Measurements from ENCODE around the gene SUSD2. TPM values are rescaled to one million over a fixed set of nuclear protein-coding genes. Genes with fewer than 3 reads are reported as not detected.

Gene SUSD2, protein sequence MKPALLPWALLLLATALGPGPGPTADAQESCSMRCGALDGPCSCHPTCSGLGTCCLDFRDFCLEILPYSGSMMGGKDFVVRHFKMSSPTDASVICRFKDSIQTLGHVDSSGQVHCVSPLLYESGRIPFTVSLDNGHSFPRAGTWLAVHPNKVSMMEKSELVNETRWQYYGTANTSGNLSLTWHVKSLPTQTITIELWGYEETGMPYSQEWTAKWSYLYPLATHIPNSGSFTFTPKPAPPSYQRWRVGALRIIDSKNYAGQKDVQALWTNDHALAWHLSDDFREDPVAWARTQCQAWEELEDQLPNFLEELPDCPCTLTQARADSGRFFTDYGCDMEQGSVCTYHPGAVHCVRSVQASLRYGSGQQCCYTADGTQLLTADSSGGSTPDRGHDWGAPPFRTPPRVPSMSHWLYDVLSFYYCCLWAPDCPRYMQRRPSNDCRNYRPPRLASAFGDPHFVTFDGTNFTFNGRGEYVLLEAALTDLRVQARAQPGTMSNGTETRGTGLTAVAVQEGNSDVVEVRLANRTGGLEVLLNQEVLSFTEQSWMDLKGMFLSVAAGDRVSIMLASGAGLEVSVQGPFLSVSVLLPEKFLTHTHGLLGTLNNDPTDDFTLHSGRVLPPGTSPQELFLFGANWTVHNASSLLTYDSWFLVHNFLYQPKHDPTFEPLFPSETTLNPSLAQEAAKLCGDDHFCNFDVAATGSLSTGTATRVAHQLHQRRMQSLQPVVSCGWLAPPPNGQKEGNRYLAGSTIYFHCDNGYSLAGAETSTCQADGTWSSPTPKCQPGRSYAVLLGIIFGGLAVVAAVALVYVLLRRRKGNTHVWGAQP
- total RNA-seq (2021; fragmentation: NEBNext Ultra II Directional; extraction: Animal tissue kit (Norgen Biotek cat#: 25700)) (1.5 and 2.0 TPM in 2 replicates), polyA plus RNA-seq (2011; rRNA removed) (4.8 and 5.5 TPM in 2 replicates), polyA minus RNA-seq (2011; rRNA and poly(A)+ RNA removed) (1.9 and 2.0 TPM in 2 replicates)
- polyA plus RNA-seq (2011; cell fraction: cytosol; rRNA removed) = 1.8 TPM
- 7.8 TPM for polyA plus RNA-seq (2011; cell fraction: nucleus; rRNA removed)
- polyA plus RNA-seq (2012, experiment 1 of 2) = 1.5 to 3.7 TPM (median 2.7 TPM) in 4 replicates
- polyA plus RNA-seq (2012, experiment 2 of 2) = 1.7 TPM
- 4.0 TPM for polyA plus RNA-seq (2013, experiment 1 of 2)
- 3.1 TPM for polyA plus RNA-seq (2013, experiment 2 of 2)
- 1.4 TPM for polyA minus RNA-seq (2011; cell fraction: cytosol; rRNA and poly(A)+ RNA removed)
- 2.1 TPM for polyA minus RNA-seq (2011; cell fraction: nucleus; rRNA and poly(A)+ RNA removed)
- long read RNA-seq, experiment 1 = 0 reads
- long read RNA-seq, experiment 2 = 0 reads

DNA sequence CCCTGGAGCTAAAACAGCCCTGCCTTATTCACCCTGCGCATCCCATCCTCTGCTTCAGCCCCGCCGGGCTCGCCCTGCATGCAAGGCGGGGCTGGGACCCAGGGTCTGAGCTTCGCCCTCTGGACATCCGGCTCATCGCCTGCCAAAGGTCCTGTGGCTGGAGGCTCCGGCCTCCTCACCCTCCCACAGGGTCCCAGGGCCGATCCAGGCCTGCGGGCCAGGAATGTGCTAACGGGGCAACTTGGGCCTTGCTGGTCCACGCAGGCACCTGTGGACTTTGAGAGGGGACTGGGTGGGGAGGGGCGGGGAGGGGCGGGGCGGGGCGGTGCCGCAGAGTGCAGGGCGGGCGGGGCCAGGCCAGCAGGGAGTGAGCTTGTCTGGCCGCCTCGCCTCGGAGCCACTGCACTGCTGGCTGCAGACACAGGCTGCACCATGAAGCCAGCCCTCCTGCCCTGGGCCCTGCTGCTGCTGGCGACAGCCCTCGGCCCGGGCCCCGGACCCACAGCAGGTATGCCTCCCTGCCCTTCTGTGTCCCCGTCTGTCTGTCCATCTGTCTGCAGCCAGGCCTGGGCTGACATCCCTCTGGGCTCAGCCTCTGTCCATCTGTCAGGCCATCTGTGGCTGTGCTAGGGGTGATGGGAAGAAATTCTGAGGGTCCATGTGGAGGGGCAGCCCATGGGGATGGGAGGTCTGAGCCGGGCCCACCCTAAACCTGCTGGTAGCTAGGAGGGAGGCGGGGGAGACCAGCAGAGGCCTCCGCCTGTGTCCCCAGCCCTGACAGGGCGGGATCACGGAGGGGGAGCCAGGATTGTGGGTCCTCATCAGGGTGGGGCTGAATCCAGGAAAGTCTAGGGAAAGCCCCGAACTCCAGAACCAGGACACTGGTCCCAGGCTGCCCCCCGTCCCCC, at the start of gene SUSD2:
SUSD2 (plus strand) TSS at position 400 of the 908 bp plus-strand sequence; CDS start at position 433, 33 bp downstream.
- CTCF ChIA-PET (ENCODE audit: partially characterized antibody) = interaction anchor here (0.8 to 19.1 kb wide), 8 partner anchors 9 to 85 kb away, joined by 3 to 301 read pairs (median 6); no protein-coding TSS in a partner anchor
- POLR2A ChIA-PET (ENCODE audit: partially characterized antibody) = interaction anchor here (1.2 to 2.0 kb wide), 5 partner anchors 24 to 287 kb away, joined by 3 to 5 read pairs (median 4); partner anchors contain the start of gene MIF
- Histone ChIP-seq H2AFZ (ENCODE audit: low read length) (no peak within 1 kb of the TSS), H3K9ac (replicated peaks in 1 of 4; ENCODE audit: extremely low read depth in 1 of 4, low read depth in 3 of 4, low read length in 3 of 4) (no peak within 1 kb of the TSS), H2BK5ac (ENCODE audit: low read depth, low read length) (no peak within 1 kb of the TSS), H3K27ac (ENCODE audit: low read depth, low read length) (no peak within 1 kb of the TSS), H3K9me3 (ENCODE audit: insufficient read depth in 2 of 2, low read depth in 1 of 2, low read length in 1 of 2) (no peaks in the 10 kb centered on the region), H2BK15ac (ENCODE audit: low read length) (no peak within 1 kb of the TSS), H4K5ac (ENCODE audit: insufficient read length, low read depth, low read length) (no peak within 1 kb of the TSS), H3K36me3 (ENCODE audit: control insufficient read depth in 2 of 4, insufficient read depth in 4 of 4, low read length in 3 of 4) (no peaks in the 10 kb centered on the region), H3K23ac (ENCODE audit: insufficient read length) (no peak within 1 kb of the TSS), H4K8ac (ENCODE audit: extremely low read depth, insufficient read depth, low read length) (peak within 1 kb of the TSS; percentile 79), H2BK12ac (ENCODE audit: low read depth, low read length) (peak within 1 kb of the TSS; percentile 68; the same call in 1 of the 2 replicates), H3K23me2 (ENCODE audit: low read depth, low read length) (no peaks in the 10 kb centered on the region; the same call in 1 of the 2 replicates), H3K56ac (replicated peaks; ENCODE audit: insufficient read length, low read depth, low read length) (no peak within 1 kb of the TSS), H3K4me2 (ENCODE audit: insufficient read depth in 1 of 2, low read depth in 2 of 2, low read length in 2 of 2) (peak within 1 kb of the TSS; percentile 23 to 54; a peak in 3 of 4 replicates), H2BK120ac (replicated peaks; ENCODE audit: low read depth, low read length) (no peak within 1 kb of the TSS), H3K14ac (ENCODE audit: insufficient read length) (no peak within 1 kb of the TSS), H4K20me1 (replicated peaks in 1 of 2; ENCODE audit: control insufficient read depth in 1 of 2, insufficient read depth in 2 of 2, low read length in 2 of 2) (peaks cover 0 to 2% of the 10 kb centered on the region in 2 experiments), H3K4me1 (replicated peaks in 1 of 4; ENCODE audit: control insufficient read depth in 3 of 4, insufficient read depth in 4 of 4, low read length in 3 of 4) (peaks cover 0 to 13% (median 9%) of the 10 kb centered on the region in 4 experiments; a peak in 6 of 7 replicates), H3K18ac (ENCODE audit: extremely low read depth, low read length) (peak within 1 kb of the TSS; percentile 78), H3K79me2 (ENCODE audit: control insufficient read depth in 1 of 2, insufficient read depth in 2 of 2, low read length in 2 of 2) (no peaks in the 10 kb centered on the region), H3K27me3 (replicated peaks in 1 of 4; ENCODE audit: control insufficient read depth in 3 of 4, extremely low read depth in 1 of 4, insufficient read depth in 3 of 4, low read length in 3 of 4) (no peaks in the 10 kb centered on the region), H3K79me1 (ENCODE audit: low read depth, low read length) (no peaks in the 10 kb centered on the region), H3K4ac (replicated peaks; ENCODE audit: insufficient read length, low read depth, low read length) (no peak within 1 kb of the TSS), H3K4me3 (ENCODE audit: extremely low read depth in 1 of 4, insufficient read depth in 2 of 4, low read depth in 3 of 4, low read length in 4 of 4) (no peak within 1 kb of the TSS), H4K91ac (replicated peaks; ENCODE audit: insufficient read length, low read length) (peak within 1 kb of the TSS; percentile 54), H2BK20ac (ENCODE audit: low read length) (no peak within 1 kb of the TSS), H2AK5ac (ENCODE audit: low read depth, low read length) (no peak within 1 kb of the TSS)
- 0 out of 2 replicates have a peak, but pooled peaks have one; percentile 13 for TF ChIP-seq POLR2AphosphoS5 (IDR thresholded peaks at IDR 0.05; ENCODE audit: low read depth, low read length)
- no peak for TF ChIP-seq SP4 (IDR thresholded peaks at IDR 0.05; ENCODE audit: low read length)
- DNase-seq (ENCODE audit: low read depth in 1 of 2, low spot score in 2 of 2) = peak in 1 of 2 experiments; percentile 70
- WGBS, 2 experiments (ENCODE audit: extremely low coverage in 1 of 2, insufficient coverage in 1 of 2, insufficient read length in 1 of 2, insufficient replicate concordance in 2 of 2, low coverage in 1 of 2, low lambda C conversion rate in 2 of 2, missing lambda C conversion rate in 1 of 2) = 67% methylated on average over 22 of the region's 35 CpGs; no CpG with 5 or more reads in 1 of the 2 experiments
- no peak for FAIRE-seq
